HUES64 (cell line): Measurements from ENCODE around the gene ISYNA1.

Experiments
- H3K27ac ChIP-seq: 2 replicates; pipeline ENCODE4 v1.7.0; 2013; ENCODE audit warnings: low read depth, low read length, inconsistent platforms
- H3K27me3 ChIP-seq: 2 replicates; pipeline ENCODE4 v1.6.1; 2013; ENCODE audit warnings: mild to moderate bottlenecking, low read length; ENCODE audit not compliant: insufficient read depth
- H3K36me3 ChIP-seq: 2 replicates; pipeline ENCODE4 v1.6.1; 2013; ENCODE audit warnings: mild to moderate bottlenecking, low read length; ENCODE audit not compliant: insufficient read depth
- H3K4me1 ChIP-seq: 2 replicates; pipeline ENCODE4 v1.6.1; 2013; ENCODE audit warnings: mild to moderate bottlenecking, low read length, moderate library complexity; ENCODE audit not compliant: insufficient read depth
- H3K4me3 ChIP-seq: 2 replicates; pipeline ENCODE4 v1.5.1; 2013; ENCODE audit warnings: mild to moderate bottlenecking, low read length, moderate library complexity
- H3K9ac ChIP-seq: 2 replicates; pipeline ENCODE4 v1.6.1; 2013; ENCODE audit warnings: mild to moderate bottlenecking, low read depth, low read length
- H3K9me3 ChIP-seq: 2 replicates; pipeline ENCODE4 v1.6.1; 2013; ENCODE audit warnings: low read depth, low read length; ENCODE audit not compliant: insufficient read depth
- WGBS: fragments of 150-250, 120-280 bp; methylation state at CpG from one replicate; pipeline ENCODE4 v1.1.7; 2013; ENCODE audit warnings: missing lambda C conversion rate; 5-methylcytosine and 5-hydroxymethylcytosine counted together

ISYNA1 gene

DNA sequence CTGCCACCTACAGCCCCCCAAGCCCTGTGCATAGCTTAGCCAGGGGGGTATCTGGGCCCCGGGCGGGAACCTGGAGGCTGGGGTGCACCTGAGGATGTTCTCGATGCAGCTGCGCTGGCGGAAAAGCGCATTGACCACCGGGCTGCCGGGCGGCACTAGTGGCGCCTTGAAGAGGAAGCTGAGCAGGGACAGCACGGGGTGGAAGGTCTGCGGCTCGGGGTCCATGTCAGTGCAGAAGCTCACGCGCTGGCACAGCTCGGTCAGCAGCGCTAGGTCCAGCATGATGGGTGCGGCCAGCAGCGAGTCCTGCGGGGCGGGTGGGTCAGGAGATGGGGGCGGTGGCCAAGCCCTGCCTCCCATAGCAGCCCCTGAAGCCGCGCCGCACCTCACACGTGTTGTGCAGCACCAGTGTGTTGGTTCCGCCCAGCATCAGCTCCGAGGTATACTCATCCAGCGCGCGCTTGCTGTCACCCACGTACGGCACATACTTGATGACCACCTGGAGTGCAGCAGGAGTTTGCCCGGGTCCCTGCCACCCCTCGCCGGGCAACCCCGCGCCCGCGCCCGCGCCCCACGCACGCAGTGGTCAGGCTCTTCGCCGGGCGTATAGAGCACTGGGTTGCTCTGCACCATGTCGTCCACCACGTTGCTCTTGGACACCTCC is 2.6 kb downstream of the ISYNA1 start:
- Histone ChIP-seq H3K36me3 (peaks cover 20% of the 10 kb centered on the region), H3K4me1 (peaks cover 39% of the 10 kb centered on the region), H3K27ac (no peak overlapping the region), H3K9me3 (no peaks in the 10 kb centered on the region), H3K4me3 (no peak overlapping the region), H3K27me3 (no peaks in the 10 kb centered on the region), H3K9ac (no peak overlapping the region)
- 96% methylated on average over 49 of the region's 49 CpGs for WGBS

DNA sequence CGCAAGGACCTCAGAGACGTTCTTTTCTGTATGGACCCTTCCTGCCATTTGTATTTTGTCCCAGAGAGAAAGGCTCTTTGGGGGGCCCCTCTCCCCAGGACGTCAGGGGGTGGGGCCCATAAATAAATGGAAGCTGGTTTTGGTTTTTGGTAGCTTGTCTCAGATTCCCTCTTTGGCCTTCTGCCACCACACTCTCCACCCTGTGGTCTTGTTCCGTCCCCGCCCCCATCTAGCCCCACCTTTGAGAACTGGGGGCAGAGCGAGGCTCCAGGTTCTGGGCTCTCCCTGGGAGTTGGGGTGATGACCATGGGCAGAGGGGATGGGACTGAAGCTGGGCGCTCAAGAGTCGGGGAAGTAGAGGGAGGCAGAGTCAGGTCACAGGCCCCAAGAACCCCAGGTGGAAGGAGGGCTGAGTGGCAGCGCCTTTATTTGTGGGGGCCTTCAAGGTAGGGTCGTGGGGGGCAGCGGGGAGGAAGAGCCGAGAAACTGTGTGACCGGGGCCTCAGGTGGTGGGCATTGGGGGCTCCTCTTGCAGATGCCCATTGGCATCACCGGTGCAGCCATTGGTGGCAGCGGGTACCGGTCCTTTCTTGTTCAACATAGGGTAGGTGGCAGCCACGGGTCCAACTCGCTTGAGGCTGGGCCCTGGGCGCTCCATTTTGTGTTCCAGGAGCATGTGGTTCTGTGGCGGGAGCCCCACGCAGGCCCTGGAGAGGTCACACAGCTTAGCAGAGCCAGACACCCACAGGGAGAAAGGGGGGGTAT is 3.3 kb downstream of the ISYNA1 start:
- Histone ChIP-seq H3K27ac (peak overlapping the region; percentile 67; the same call in 1 of the 2 replicates), H3K9ac (0 out of 2 replicates have a peak overlapping the region, but pooled peaks have one; percentile 31), H3K4me1 (peaks cover 42% of the 10 kb centered on the region), H3K36me3 (peaks cover 20% of the 10 kb centered on the region), H3K4me3 (peak overlapping the region; percentile 56), H3K9me3 (no peaks in the 10 kb centered on the region), H3K27me3 (no peaks in the 10 kb centered on the region)
- 91% methylated on average over 20 of the region's 21 CpGs for whole genome bisulfite sequencing

DNA sequence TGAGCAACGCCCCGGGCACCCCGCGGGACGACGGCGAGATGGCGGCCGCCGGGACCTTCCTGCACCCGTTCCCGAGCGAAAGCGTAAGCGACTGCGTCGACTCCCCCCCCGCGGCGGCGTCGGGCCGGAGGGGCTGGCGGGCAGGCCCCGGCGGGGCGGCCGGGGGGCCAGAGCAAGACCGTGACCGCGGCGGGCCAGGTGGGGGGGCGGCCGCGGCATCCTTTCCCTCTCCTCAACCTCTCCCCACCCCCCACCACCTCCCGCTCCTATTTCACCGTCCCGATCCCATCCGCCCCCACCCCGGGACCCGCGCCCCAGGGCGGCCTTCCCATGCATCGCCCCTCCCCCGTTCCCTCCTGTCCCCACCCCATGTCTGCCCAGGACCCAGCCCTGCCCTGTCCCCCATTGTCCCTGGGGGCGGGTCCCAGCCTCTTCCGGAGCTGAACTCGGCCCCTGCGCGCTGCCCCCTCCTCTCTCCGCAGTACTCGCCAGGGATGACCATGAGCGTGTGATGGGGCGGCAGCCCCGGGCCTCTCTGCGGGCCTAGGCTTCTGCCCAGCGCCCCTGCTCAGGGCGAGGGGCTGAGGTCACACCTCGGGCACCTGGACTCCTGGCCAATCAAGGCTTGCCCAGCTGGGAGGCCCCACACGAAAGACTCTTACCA is 4.1 kb downstream of the ISYNA1 start:
- H3K9ac ChIP-seq, result peak overlapping the region; percentile 31; the same call in 1 of the 2 replicates
- H3K4me3 ChIP-seq, result peak overlapping the region; percentile 56
- peaks cover 20% of the 10 kb centered on the region for H3K36me3 ChIP-seq
- no peaks in the 10 kb centered on the region for H3K9me3 ChIP-seq
- no peaks in the 10 kb centered on the region for H3K27me3 ChIP-seq
- 2% methylated on average over 60 of the region's 60 CpGs for WGBS
- H3K4me1 ChIP-seq, result peaks cover 35% of the 10 kb centered on the region
- peak overlapping the region; percentile 67; the same call in 1 of the 2 replicates for H3K27ac ChIP-seq

DNA sequence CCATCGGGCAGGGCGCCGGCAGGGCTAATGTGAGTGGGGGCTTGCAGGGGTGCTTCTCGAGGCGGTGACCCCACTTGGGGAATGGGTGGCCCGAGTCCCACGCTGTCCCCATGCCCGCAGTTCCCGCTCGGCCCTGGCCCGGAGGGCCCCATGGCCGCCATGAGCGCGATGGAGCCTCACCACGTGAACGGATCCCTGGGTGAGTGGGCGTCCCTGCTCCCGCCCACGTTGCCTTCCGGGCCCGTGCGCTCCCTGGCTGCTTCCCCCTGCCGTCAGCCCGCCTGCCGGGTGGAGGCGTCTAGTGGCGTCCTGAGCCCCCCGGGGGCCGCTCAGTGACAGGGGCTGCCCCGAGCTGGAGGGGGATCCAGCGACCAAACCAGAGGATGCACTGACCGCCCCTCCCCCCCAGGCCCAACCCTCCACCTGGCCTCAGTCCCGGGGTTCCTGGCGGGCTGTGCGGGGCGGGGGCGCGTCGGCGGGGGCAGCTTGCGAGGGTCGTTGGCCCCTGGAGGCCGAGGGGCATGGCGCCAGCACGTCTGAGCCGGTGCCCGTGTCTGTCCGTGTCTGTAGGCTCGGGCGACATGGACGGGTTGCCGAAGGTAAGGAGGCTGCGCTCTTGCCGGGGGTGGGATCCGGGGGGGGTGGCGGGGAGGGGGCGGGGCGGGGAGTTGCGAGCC is 4.8 kb downstream of the ISYNA1 start:
- Histone ChIP-seq H3K27me3 (no peaks in the 10 kb centered on the region), H3K36me3 (peaks cover 20% of the 10 kb centered on the region), H3K27ac (peak overlapping the region; percentile 68), H3K9me3 (no peaks in the 10 kb centered on the region), H3K4me1 (peaks cover 28% of the 10 kb centered on the region), H3K9ac (peak overlapping the region; percentile 82), H3K4me3 (peak overlapping the region; percentile 56)
- WGBS, result 10% methylated on average over 51 of the region's 59 CpGs

DNA sequence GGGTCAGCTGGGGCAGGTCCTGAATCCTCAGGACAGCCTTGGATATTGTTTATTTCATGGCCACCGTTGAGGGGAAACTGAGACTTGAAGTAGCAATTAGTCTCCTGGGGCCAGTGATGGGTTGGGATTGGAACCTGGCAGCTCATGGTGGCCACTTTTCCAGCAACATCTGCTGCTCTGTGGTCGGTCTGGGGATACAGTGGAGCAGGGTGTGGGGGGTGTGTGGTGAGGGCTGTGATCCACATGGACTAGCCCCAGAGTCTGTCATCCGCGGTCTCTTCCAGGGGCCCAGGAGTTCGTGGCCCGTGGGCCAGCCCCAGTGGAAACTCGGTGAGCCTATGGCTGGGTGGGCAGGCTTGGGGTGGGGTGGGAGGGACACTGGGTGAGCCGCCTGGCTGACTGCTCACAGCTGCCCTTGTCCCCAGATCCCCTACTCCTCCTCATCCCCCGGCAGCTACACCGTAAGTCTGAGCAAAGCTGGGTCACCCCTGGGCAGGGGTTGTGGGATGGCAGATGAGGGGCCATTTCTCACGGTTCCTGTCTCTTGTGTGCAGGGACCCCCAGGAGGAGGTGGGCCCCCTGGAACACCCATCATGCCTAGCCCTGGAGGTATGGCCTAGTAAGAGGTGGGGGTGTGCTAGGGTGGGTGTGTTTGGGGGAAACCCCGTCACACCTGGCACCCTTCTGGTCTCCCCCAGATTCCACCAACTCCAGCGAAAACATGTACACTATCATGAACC is 5.5 kb downstream of the ISYNA1 start:
- Histone ChIP-seq H3K9me3 (no peaks in the 10 kb centered on the region), H3K36me3 (peaks cover 20% of the 10 kb centered on the region), H3K27me3 (no peaks in the 10 kb centered on the region), H3K4me1 (peaks cover 27% of the 10 kb centered on the region), H3K9ac (peak overlapping the region; percentile 82), H3K4me3 (peak overlapping the region; percentile 56), H3K27ac (peak overlapping the region; percentile 68; the same call in 1 of the 2 replicates)
- 78% methylated on average over 10 of the region's 13 CpGs for WGBS

DNA sequence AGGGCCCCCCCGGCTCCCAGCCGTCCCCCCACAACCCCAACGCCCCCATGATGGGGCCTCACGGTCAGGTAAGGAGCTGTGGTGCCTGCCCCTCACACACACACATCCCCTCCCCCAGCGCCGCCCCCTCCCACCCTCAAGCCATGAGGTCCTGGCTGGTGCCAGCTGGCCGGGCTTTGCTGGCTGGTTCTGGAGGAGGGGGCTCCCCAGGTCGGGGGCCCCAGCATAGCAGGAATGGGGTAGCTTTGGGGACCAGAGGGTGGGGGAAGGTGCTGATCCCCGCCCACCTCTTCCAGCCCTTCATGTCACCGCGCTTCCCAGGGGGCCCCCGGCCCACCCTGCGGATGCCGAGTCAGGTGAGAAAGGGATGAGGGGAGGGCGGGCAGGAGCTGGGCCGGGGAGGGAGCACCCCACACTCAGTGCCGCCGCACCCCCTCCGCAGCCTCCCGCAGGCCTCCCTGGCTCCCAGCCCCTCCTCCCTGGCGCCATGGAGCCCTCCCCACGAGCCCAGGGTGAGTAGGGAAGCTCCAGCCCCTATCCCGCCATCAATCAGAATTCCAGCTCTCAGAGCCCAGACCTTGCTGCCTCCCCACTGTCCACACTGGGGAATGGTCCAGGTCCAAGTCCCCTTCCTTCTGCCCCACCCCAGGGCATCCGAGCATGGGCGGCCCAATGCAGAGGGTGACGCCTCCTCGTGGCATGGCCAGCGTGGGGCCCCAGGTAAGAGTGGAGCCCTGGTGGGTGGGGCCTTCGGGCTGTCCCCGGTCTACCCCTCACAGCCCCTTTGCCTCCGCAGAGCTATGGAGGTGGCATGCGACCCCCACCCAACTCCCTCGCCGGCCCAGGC is 6.4 kb downstream of the ISYNA1 start:
- Histone ChIP-seq H3K9me3 (no peaks in the 10 kb centered on the region), H3K27me3 (no peaks in the 10 kb centered on the region), H3K4me1 (peaks cover 27% of the 10 kb centered on the region), H3K4me3 (no peak overlapping the region), H3K27ac (no peak overlapping the region), H3K36me3 (peaks cover 20% of the 10 kb centered on the region), H3K9ac (no peak overlapping the region)
- 67% methylated on average over 25 of the region's 34 CpGs for WGBS

DNA sequence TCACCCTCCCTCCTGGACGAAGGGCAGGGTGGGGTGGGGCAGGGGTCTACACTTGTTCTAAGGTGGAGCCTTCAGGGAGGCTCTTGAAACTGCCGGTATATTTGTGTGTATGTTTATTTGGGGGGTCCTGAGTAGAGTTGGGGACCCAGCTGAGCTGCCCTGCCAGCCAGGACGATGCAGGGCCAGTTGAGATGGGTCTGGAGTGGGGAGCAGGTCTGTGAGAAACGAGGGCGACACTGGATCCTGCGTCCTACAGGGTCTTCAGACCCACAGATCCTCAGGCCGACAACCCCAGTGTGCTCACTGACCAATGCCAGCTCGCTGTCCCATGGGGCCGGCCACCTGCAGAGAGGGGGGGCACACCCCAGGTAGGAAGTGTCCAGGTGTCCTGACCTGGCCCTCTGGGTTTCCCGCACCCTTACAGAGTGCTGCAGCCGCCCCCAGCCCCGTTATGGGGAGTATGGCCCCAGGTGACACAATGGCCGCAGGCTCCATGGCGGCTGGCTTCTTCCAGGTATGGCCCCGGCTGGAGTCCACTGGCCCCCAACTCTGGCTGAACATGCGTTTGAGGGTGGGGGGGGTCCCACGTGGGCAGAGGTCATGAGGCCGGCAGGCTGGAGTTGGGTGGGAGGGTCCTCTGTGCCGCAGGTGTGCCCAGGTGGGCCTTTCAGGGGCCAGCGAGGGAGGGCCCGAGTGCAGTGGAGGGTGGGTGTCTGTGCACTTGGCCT is 7.4 kb downstream of the ISYNA1 start:
- no peak overlapping the region for H3K27ac ChIP-seq
- H3K9ac ChIP-seq, result no peak overlapping the region

DNA sequence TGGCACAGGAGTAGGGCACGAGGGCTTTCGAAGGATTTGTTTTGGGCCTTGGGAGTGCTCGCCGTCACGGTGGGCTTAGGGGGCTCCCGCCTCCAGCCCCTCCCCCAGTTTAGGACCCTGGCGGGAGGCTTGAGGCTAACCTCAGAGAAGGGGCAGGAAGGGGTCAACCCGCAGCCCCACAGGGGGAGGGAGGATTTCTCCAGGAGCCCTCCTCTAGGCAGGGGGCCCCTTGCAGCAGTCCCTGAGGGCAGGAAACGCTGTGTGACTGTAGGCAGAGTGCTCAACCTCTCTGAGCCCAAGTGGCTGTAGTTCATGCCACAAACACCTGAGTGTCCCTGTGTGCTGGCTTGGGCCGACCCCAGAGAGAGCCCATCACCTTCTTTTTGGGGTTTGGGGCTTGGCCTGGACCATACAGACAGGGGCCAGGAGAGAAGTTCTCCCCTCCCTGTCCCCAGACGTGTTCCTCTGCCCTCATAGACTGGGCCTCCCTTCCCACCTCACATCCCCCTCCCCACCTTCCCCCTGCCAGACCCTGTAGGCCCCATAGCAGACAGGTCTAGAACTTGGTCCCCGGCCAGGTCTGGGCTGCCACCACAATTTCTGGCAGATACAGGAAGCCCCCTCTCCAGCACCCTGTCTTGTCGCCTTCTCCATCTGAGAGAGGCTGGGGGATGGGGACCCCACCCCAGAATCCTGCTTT is 8.1 kb downstream of the ISYNA1 start:
- H3K27me3 ChIP-seq, result no peaks in the 10 kb centered on the region
- peak overlapping the region; percentile 80 for H3K27ac ChIP-seq
- 22% methylated on average over 12 of the region's 13 CpGs for WGBS
- H3K9ac ChIP-seq, result no peak overlapping the region
- H3K4me1 ChIP-seq, result peaks cover 27% of the 10 kb centered on the region
- no peaks in the 10 kb centered on the region for H3K9me3 ChIP-seq
- peak overlapping the region; percentile 60 for H3K4me3 ChIP-seq
- H3K36me3 ChIP-seq, result peaks cover 6% of the 10 kb centered on the region; the same call in 1 of the 2 replicates

More for the DNA sequence above, 7.4 kb downstream of the ISYNA1 start:
- peaks cover 27% of the 10 kb centered on the region for H3K4me1 ChIP-seq
- peaks cover 11% of the 10 kb centered on the region for H3K36me3 ChIP-seq
- H3K27me3 ChIP-seq, result no peaks in the 10 kb centered on the region
- H3K9me3 ChIP-seq, result no peaks in the 10 kb centered on the region
- 83% methylated on average over 21 of the region's 21 CpGs for WGBS
- no peak overlapping the region for H3K4me3 ChIP-seq
